ENCODE measurements around the gene LAMA2.

GRCh38 chr6:129429956-129430355, 547.0 kb downstream of the LAMA2 start:
- no peak for TF ChIP-seq CTCF (IDR thresholded peaks at IDR 0.05 in 8 of 11, conservative IDR thresholded peaks at IDR 0.05 in 3 of 11)
- TF ChIP-seq POLR2AphosphoS5 (IDR thresholded peaks at IDR 0.05): no peak
- TF ChIP-seq POLR2A (IDR thresholded peaks at IDR 0.05): no peak

Measured in spleen (tissue), 7 donors.